GM12892 (cell line): ENCODE data around the gene SEC61B.

Experiments
- POLR2A ChIP-seq: IDR thresholded peaks from 2 replicates; pipeline ENCODE4 v1.6.1; 2011; ENCODE audit warnings: low read depth, low read length, control low read depth
- POLR2AphosphoS5 ChIP-seq: IDR thresholded peaks from 2 replicates; pipeline ENCODE4 v1.6.1; 2011; ENCODE audit warnings: low read depth, low read length, control low read depth
- TAF1 ChIP-seq: IDR thresholded peaks from 2 replicates; pipeline ENCODE4 v1.6.1; 2011; ENCODE audit warnings: low read depth, mild to moderate bottlenecking, control low read depth, low read length, borderline replicate concordance

- TF ChIP-seq POLR2A (no peak), TAF1 (no peak), POLR2AphosphoS5 (no peak)
Observed at GRCh38 chr9:99274016-99274415, 51.9 kb downstream of the SEC61B start.
